Measurements from ENCODE around the gene TCHP. TPM values are rescaled to one million over a fixed set of nuclear protein-coding genes. Genes with fewer than 3 reads are reported as not detected.
"Not testable (repeated sequence)": the region's sequence is repeated elsewhere in the genome, so short reads cannot be mapped to it uniquely, and the experiment has no call there.

TCHP gene
- total RNA-seq, 4 donors from 2014 or later: 15.7 to 31.7 (median 20.0) TPM

GRCh38 chr12:109926488-109927210, 26.6 kb downstream of the TCHP start:
- TF ChIP-seq CTCF (IDR thresholded peaks at IDR 0.05): no peak
- no peak for TF ChIP-seq POLR2A (IDR thresholded peaks at IDR 0.05)
- intact Hi-C loops (cut with DNase I): no loop called here
- H3K27me3 ChIP-seq: no peaks in the 10 kb centered on the region
- no peaks in the 10 kb centered on the region for H3K4me1 ChIP-seq
- no peaks in the 10 kb centered on the region for H3K9me3 ChIP-seq
- no peak overlapping the region for H3K27ac ChIP-seq
- WGBS, 2 donors: 78 to 88% methylated on average over 2 to 3 of the region's 11 CpGs
- no peak overlapping the region for H3K4me3 ChIP-seq
- no peak for DNase-seq
- H3K36me3 ChIP-seq: peaks cover 0 to 60% (median 10%) of the 10 kb centered on the region in 3 donors

DNA sequence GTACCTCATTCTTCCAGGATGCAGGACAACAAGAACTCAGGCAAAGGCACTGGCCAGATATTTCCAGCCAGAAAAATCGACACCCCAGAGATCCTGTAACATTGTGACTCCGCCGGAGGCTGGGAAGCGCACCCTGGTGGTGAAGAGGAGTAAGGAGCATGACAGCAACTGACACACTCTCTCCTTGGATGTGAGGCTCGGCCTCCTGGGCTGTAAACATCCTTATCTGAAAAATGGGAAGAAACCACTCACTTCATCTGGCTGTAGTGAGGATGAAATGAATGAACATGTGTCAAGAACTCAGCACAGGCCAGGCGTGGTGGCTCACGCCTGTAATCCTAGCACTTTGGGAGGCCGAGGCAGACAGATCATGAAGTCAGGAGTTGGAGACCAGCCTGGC, 27.5 kb downstream of the TCHP start:
- no peak for DNase-seq
- Histone ChIP-seq H3K4me1 (peaks cover 0 to 2% (median 0%) of the 10 kb centered on the region in 3 donors), H3K27me3 (no peaks in the 10 kb centered on the region), H3K9me3 (no peaks in the 10 kb centered on the region), H3K4me3 (no peak overlapping the region), H3K27ac (no peak overlapping the region), H3K36me3 (peaks cover 0 to 61% (median 10%) of the 10 kb centered on the region in 3 donors)
- TF ChIP-seq CTCF (IDR thresholded peaks at IDR 0.05) (peak in 5 of 6 experiments; percentile 49 to 81 (median 58)), POLR2A (IDR thresholded peaks at IDR 0.05) (no peak)
- intact Hi-C loops (cut with DNase I): no loop called here
- 69 to 72% methylated on average over 5 to 8 of the region's 8 CpGs for WGBS, 2 donors

DNA sequence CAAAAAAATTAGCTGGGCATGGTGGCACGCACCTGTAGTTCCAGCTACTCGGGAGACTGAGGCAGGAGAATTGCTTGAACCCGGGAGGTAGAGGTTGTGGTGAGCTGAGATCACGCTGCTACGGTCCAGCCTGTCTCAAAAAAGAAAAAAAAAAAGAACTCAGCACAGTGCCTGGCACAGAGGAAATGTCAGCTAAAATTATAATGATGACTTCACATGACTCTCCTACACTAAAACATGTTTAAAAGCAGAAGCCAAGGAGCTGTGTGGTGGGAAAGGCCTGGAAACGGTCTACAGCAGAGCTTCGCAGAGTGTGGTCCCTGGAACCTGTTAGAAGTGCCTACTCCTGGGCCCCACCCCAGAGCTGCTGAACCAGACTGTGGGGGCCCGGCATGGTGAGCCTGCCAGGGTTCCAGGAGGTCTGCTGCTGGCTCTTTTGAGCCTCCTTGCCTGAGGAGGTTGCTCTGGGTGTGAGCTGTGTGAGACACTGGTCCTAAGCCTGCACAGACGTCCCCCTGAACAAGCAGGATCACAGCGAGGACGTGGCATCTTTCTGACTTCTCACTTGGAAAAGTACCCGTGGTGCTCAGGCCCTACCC, 28.1 kb downstream of the TCHP start:
- Histone ChIP-seq H3K9me3 (no peaks in the 10 kb centered on the region), H3K27me3 (no peaks in the 10 kb centered on the region), H3K4me1 (peaks cover 0 to 7% (median 0%) of the 10 kb centered on the region in 3 donors), H3K4me3 (no peak overlapping the region), H3K27ac (no peak overlapping the region), H3K36me3 (peaks cover 4 to 61% (median 10%) of the 10 kb centered on the region in 3 donors)
- no peak for DNase-seq
- TF ChIP-seq CTCF (IDR thresholded peaks at IDR 0.05) (no peak), POLR2A (IDR thresholded peaks at IDR 0.05) (no peak)
- intact Hi-C loops (cut with DNase I): no loop called here
- WGBS, 2 donors: 92 to 95% methylated on average over 8 of the region's 12 CpGs

GRCh38 chr12:109929326-109929725, 29.3 kb downstream of the TCHP start:
- H3K27ac ChIP-seq; intact Hi-C loops (cut with DNase I); H3K9me3 ChIP-seq; DNase-seq; H3K4me3 ChIP-seq; H3K27me3 ChIP-seq: not testable (repeated sequence)
- Histone ChIP-seq H3K36me3 (peaks cover 4 to 73% (median 22%) of the 10 kb centered on the region in 3 donors), H3K4me1 (peaks cover 0 to 13% (median 0%) of the 10 kb centered on the region in 3 donors)
- WGBS, 2 donors: 82 to 98% methylated on average over 13 to 14 of the region's 14 CpGs

GRCh38 chr12:109930028-109930800, 30.1 kb downstream of the TCHP start:
- peaks cover 4 to 81% (median 23%) of the 10 kb centered on the region in 3 donors for H3K36me3 ChIP-seq
- no peak for DNase-seq
- no peaks in the 10 kb centered on the region for H3K9me3 ChIP-seq
- H3K4me3 ChIP-seq: no peak overlapping the region
- H3K27ac ChIP-seq: no peak overlapping the region
- no peaks in the 10 kb centered on the region for H3K27me3 ChIP-seq
- intact Hi-C loops (cut with DNase I): no loop called here
- TF ChIP-seq CTCF (IDR thresholded peaks at IDR 0.05) (no peak), POLR2A (IDR thresholded peaks at IDR 0.05) (no peak)
- 73 to 81% methylated on average over 16 of the region's 16 CpGs for WGBS, 2 donors
- peaks cover 0 to 13% (median 0%) of the 10 kb centered on the region in 3 donors for H3K4me1 ChIP-seq
